ENCODE data around the gene FAM13A.
"Not testable (repeated sequence)": the region's sequence is repeated elsewhere in the genome, so short reads cannot be mapped to it uniquely, and the experiment has no call there.

FAM13A gene

DNA sequence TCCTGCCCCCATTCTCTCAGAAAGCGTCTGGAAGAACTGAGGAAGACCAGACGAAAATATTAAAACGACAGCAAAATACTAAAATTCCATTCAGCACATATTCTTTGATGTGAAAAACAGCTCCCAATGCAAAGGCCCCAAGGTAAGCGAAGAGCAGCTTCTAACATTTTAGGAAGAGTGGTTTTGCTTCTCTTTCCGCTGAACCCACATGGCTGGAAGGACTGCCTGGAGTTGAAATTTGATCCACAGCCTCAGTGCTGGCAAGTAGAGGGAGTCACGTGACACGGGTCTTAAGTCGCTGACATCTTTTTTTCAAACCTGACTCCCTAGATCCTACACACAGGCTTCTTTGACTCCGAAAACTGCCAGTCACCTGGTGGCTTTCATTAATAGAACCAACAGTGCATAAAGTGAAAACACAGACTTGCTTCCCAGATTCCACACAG lies at the start of gene FAM13A:
Gene FAM13A, minus strand, starts transcription at position 233 of the 446 bp plus-strand sequence. Its CDS starts 221 bp downstream, at position 12.
- DNase-seq (ENCODE audit: low spot score), result no peak

DNA sequence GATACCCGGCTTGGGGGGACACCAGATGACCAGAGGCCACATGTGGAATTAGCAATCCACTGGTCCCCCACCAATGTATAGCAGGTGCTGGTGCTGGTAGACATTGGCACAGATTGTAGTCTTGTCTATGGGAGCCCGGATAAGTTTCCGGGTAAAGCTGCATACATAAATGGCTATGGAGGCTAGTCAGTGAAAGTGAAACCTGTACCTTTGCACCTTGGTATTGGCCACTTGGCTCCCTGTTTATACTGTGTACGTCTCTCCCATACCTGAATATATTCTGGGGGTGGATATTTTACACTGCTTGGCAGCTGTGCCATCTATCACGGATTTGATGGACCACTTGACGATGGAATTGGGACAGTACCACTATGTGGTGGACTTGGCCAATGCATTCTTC lies 48.7 kb upstream of the FAM13A start:
- no peak for DNase-seq (ENCODE audit: low spot score)

DNA sequence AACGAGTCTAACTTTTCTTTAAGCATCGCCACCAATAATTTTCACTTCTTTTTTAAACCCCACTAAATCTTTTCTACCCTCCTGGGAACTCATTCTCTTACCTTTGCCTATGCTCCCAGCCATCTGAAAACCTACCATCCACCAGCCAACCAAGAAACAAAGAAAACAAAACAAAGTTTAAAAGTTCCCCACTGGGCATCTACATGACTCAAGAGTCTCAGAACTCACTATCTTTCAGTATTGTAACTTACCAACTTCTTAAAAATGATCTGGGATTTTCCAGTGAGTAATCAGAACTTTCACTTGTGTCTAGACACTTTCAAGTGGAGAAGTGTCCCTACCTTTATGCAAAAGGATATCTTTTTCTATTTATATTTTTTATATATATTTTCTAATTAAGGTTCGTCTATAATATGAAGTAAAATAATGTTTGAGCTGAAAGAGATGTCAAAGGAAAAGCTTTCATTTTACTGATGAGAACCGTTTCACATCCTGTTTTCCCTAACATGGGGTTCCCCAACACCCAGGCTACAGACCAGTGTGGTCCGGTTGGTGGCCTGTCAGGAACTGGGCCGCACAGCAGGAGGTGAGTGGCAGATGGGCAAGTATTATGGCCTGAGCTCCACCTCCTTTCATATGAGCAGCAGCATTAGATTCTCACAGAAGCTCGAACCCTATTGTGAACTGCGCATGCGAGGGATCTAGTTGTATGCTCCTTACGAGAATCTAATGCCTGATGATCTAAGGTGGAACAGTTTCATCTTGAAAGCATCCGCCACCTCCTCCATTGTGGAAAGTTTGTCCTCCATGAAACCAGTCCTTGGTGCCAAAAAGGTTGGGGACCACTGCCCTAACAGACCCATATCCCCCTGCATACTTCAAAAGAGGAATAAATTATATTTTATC lies 44.5 kb upstream of the FAM13A start:
- DNase-seq (ENCODE audit: low spot score), result no peak

DNA sequence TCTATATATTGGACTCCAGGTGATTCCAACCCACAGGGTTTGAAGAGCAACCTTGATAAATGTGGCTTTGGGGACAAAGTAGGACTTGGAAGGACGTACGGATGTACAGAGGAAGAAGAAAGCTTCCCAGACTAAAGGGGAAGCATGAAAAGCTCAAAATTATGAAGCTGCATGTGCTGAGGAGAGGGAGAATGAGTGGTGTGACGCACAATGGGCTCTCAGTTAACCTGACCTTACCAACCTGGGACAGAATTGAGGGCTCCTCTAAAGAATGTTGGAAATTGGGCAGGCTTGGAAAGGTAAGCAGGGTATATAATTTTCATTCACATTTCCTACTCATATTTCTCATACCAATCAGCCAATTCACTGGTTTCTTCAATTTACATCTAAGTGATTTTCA lies 43.9 kb upstream of the FAM13A start:
- DNase-seq (ENCODE audit: low spot score), result no peak

DNA sequence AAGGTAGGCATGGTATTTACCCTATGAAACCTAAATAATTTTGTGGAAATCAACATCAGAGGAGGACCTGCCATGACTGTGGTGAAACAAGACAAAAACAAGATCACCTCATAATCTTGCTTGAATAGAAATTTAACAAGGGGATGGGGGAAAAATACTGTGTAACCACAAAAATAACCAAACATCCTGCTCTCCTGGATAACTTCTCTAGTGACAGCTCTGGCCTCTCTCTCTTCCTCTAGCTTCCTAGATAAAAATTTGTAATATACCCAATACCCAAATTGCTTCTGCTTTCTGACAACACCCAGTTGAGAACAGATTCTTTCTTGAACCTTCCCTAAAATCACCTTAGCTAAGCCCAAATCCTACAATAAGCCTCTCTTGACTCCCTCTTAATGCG lies 42.5 kb upstream of the FAM13A start:
- DNase-seq (ENCODE audit: low spot score), result no peak

DNA sequence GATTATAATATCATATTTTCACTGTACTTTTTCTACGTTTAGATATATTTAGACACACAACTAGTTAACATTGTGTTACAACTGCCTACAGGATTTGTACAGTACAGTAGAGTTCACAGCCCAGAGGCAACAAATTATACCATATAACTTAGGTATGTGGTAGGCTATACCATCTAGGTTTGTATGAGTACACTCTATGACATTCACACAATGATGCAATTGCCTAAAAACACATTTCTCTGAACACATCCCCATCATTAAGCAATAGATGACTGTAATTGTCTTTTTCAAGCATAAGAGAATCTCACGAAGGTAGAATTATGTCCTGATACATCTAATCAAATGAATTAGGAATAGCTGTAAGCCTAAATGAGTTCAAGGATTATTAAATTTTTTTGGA lies 42.0 kb upstream of the FAM13A start:
- DNase-seq (ENCODE audit: low spot score), result no peak

DNA sequence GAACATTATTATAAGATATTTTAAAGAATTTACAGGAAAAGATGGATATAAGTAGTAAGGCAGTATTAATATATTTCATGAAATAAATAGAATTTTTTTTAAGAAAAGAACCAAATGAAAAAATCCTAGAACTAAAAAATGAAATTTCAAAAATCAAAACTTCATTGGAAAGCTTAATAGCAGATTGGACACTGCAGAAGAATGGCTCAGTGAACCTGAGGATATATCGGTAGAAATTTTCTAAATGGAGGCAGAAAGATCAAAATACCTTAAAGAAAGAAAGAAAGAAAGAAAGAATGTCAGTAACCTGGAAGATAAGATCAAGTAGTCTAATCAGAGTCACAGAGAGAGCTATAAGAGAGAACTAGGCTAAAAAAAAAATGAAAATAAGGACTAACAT lies 21.3 kb upstream of the FAM13A start:
- DNase-seq (ENCODE audit: low spot score), result no peak

DNA sequence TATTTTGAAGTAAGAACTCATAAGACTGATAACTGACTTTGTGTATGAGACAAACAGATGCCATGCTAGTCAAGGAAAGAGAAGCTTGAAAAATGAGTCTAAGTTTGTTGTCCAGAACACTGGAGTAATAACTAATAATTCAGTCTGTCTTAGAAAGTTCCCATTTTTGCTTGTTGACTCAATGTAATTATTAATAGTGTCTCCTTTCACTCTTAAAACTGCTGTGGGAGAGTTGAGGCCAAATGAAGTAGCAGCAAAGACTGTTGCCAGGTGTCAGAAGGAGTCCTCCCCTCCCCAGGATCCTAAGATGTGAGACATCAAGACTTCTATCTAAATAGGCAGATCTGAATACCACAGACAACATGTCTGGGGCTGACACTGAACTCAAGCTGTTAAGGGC lies 20.8 kb upstream of the FAM13A start:
- DNase-seq (ENCODE audit: low spot score), result no peak

DNA sequence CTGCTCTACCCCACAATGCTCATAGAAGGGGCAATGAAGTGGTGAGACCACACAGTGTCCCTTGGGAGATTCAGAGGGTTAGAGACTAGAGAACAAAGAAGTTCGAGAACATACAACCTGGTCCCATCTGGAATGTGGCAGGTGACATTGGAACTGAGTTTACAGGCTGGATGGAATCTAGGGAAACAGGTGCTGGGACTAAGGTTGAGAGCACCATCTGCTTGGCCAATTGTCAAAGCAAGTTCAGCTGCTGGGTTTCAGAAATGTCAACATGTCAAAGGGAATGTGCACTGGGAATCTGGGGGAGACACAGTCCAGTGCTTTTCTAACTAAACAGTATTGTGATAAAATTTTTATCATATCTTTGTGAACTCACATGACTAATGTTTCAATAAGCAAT lies 15.9 kb upstream of the FAM13A start:
- no peak for DNase-seq (ENCODE audit: low spot score)

DNA sequence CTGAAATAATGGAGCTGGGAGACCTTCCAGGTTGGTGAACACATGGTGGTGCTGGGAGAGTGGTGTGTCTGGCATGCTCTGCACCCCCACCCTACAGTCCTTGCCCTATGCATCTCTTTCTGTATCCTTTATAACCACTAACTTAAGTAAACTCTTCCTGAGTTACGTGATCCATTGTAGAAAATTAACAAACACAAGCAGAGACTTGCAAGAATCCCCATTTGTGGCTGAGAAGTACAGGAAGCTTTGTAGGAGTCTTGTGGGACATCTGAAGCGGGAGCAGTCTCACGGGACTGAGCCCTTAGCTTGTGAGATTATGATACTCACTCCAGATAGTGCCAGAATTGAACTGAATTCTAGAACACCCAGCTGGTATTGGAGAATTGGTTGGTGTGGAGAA lies 14.3 kb upstream of the FAM13A start:
- DNase-seq (ENCODE audit: low spot score), result no peak

DNA sequence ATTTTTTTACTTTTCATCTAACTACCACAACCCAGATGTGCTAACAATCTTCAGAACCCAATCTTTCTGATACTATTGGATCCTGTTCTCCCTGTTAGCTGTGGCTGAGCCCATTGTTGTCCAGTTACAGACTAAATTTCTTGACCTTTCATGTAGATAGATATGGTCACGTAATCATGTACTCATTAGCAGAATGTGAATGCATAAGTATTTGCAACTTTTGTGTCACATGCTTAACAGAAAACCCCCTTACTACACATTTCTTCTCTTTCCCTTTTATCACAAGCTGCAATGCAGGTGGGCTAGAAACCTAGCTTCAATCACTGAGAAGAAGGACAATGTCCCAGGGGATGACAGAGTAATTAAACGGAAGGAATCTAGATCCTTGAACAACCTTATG lies 13.1 kb upstream of the FAM13A start:
- DNase-seq (ENCODE audit: low spot score), result no peak

DNA sequence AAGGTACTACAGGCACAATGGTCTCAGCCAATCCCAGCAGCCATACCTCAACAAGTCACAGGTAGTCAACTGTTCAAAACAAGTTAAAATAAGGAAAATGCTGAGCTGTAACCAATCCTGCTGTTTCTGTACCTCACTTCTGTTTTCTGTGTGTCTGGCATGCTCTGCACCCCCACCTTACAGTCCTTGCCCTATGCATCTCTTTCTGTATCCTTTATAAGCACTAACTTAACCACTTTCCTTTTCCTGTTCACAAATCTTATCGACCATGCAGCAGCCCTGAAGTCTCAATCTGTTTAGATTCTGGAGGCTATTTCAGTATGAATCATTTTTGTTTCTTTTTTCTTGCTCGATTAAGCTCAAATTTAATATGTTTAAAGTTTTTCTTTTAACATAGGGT lies 12.5 kb upstream of the FAM13A start:
- no peak for DNase-seq (ENCODE audit: low spot score)

DNA sequence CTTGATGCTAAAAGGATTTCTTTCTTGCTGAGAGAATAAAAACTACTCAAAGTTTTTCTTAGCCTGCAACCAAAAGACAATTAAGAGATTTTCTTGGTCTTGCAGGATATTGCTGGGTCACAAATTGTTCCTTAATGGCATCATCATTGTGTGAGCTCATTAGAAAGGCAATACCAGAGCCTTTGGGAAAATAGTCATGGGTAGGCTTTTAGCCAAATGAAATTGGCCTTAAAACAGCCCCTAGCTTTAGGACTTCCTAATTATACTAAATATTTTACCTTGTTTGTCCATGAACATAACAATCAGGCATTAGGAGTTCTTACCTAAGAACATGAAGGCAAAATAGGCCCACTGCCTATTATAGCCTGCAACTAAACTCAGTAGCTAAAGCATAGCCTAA lies 10.4 kb upstream of the FAM13A start:
- no peak for DNase-seq (ENCODE audit: low spot score)

DNA sequence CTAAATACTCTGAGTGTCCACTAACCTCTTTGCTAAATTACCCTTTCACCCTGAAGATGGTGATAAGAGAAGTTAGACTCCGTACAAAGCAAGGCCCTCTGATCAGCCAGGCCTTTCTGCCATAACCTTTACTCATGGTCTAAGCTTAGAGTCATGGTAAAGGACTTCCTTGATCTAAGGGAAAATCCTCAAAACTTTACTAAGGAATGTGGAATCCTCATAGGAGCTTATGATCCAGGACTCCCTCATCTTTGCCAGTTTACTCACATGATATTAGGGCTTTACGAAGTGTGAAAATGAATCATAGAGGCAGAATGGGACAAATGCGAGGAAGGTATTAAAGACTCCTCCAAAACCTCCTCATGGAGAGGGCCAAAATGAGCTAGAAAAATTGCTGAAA lies 7.9 kb upstream of the FAM13A start:
- no peak for DNase-seq (ENCODE audit: low spot score)

DNA sequence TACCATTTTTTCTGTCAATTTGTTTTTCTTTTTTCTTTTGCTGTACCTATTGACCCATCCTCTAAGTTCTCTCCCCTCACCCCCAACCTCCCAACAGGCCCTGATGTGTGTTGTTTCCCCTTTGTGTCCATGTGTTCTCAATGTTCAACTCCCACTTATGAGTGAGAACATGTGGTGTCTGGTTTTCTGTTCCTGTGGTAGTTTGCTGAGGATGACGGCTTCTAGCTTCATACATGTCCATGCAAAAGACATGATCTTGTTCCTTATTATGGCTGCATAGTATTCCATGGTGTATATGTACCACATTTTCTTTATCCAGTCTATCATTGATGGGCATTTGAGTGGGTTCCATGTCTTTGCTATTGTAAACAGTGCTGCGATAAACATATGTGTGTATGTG lies 859 bp upstream of the FAM13A start:
- DNase-seq (ENCODE audit: low spot score), result not testable (repeated sequence)

DNA sequence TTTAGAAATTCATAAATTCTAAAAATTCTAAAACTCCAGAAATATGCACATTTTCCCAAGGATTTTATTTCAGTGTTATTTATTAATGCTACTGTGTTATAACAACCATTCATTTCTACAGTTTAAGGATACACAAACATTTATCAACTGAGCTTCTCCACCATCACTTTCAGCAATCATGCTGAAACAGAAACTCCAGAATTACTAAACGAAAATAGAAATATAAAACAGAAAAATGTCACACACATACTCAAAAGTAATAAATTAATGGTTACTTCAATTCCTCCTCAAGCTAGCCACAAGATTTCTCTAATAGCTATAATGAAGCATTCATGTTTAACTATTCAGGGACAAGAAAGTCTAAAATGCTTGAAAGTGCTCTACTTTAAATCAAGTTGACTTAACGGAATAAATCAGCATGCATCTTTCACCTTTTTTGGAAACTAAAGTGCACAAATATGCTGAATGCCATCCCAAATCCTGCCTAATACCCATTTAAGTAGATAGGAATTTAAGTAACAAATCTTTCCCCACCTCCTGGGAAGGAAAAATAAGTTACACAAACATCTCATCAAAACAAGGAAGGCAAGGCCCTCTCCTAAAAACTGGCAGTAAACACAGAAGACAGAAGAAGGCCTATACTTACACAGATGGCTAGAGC lies 563 bp downstream of the FAM13A start:
- DNase-seq (ENCODE audit: low spot score), result no peak

DNA sequence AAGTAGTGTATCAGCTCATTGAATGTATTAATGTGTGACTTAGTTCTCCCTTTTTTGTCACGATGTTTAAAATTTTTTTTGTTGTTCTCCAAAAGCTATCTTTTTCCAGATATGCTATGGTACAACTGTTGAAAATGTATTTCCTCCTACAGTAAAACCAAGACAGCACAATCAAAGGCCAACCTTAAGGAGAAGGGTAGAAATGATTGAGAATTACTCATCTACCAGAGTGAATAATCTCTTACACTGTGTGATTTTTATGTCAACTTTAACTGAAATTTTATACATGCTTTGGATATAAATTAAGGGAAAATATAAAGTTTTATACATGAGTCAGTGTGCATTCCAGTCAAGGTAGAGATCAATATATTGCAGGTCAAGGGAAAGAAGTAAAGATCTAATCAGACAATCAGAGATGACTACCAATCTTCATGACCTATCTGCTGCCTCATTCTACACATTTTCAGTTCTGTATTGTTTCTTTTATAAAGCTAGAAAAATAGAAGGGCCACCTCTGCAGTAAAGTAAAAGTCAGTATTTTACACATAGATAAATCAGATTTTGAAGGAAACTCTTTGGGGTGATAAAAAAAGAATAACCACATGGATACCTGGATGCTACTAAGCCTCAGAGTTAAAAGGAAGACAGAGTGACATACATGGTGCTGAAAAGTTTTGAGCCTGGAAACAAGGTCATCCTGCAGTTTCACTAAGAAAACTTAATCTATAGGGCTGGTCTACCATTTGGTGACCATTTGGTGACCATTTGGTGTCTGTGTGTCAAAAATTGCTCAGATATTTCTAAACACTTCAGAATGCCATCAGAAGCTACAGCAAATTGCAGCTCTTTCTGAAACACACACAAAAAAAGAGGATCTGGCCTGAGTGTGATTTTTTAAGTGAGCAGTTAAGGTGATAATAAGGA lies 1.6 kb downstream of the FAM13A start:
- no peak for DNase-seq (ENCODE audit: low spot score)

DNA sequence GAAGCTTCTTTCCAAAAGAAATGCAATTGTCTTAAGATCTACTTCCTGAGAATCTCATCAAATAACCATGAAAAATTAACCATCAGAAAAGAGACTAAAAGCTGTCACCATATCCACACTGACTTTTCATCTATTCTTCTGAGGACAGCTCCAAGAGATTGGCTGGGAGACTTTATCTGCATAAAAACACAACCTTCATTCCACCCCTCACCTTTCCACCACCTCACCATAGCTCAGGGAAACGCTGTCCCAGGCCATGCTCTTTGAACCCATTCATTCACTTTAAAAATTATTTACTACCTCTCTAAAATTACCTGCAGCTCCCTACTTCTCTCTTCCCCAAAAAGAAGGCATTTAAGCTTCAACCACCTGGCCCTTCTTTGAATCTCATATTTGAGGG lies 2.4 kb downstream of the FAM13A start:
- no peak for DNase-seq (ENCODE audit: low spot score)

DNA sequence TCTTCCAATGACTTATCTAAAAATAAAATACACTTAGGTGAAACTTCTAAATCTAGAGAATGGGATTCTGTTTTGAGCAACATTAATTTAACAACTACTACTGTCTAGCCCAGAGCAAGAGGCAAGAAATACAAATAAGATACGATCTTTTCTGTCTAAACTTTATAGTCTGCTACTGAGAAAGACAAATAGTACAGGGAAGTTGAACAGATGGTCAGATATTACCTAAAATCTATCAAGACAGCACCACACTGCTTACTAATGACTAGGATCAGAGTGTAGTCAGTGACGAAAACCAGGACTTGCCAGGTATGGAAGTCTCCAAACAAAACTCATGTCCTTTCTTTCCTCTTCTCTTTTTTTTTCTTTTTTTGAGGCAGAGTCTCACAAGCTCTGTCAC lies 7.1 kb downstream of the FAM13A start:
- DNase-seq (ENCODE audit: low spot score), result no peak

DNA sequence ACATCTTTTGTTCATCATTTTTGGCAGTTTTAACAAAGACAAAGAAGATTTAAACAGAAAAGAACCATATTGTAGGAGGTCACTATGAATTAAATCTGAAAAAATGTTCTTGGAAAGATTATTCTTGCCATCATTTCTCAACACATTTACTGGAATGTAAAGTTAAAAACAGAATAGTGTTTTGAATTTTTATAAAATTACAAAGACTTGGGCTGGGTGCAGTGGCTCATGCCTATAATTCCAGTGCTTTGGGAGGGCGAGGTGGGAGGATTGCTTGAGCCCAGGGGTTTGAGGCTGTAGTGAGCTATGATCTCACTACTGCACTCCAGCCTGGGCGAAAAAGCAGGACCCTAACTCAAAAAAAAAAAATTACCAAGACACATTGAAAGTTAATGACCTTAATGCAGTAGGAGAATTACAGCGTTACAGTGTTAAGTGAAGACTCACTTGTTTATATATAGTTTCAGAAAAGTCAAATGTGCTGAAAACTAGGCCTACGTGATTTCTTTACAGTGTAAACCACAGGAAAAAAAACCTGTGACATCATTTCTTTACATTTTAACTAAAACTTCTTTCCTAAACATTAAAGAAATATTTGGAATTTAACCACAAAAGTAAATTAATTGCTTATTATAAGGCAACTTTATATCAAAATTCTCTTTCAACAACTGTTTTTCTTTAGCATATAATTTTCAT lies 7.9 kb downstream of the FAM13A start:
- no peak for DNase-seq (ENCODE audit: low spot score)

DNA sequence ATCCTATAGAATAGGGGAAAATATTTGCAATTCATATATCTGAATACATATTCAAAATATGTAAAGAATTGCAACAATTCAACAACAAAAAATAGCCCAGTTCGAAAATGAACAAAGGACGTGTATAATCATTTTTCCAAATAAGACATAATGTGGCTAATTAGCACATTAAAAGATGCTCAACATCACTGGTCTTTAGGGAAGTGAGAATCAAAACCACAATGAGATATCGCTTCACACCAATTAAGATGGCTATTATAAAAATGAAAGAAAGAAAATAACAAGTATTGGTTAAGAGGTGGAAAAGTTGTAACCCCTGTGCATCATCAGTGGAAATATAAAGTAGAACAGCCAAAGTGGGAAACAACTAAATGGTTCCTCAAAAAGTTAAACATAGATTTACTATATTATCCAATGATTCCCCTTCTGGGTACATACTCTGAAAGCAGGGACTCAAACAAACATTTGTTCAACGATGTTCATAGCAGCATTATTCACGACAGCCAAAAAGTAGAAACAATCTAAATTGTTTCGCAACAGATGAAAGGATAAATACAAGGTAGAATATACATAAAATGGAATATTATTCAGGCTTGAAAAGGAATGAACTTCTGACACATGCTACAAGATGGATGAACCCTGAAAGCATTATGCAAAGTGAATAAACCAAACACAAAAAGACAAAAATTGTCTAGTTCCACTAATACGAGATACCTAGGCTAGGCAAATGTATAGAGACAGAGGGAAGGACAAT lies 12.7 kb downstream of the FAM13A start:
- no peak for DNase-seq (ENCODE audit: low spot score)

Data from CD4-positive, alpha-beta T cell treated with Interleukin-6 at 100 ng/mL for 8 hours (primary cell).